Glutamatergic neuron (in vitro differentiated cells): ENCODE results near the gene TBX15. TPM values are rescaled to one million over a fixed set of nuclear protein-coding genes. Genes with fewer than 3 reads are reported as not detected.

Source experiments
- DNase-seq: peaks from one replicate; pipeline ENCODE4 v3.0.0; 2022
- H3K27ac Mint-ChIP-seq: one replicate; pipeline ENCODE4 v1.8.0; 2020; ENCODE audit warnings: mild to moderate bottlenecking, mixed read lengths, inconsistent platforms; ENCODE audit not compliant: unreplicated experiment
- H3K27me3 Mint-ChIP-seq: one replicate; pipeline ENCODE4 v1.8.0; 2020; ENCODE audit warnings: mild to moderate bottlenecking, moderate library complexity, mixed read lengths, inconsistent platforms; ENCODE audit not compliant: unreplicated experiment
- H3K36me3 Mint-ChIP-seq: one replicate; pipeline ENCODE4 v1.8.0; 2020; ENCODE audit warnings: mild to moderate bottlenecking, mixed read lengths, inconsistent platforms; ENCODE audit not compliant: unreplicated experiment
- H3K4me1 Mint-ChIP-seq: one replicate; pipeline ENCODE4 v1.8.0; 2020; ENCODE audit warnings: mild to moderate bottlenecking, low read depth, mixed read lengths, inconsistent platforms; ENCODE audit not compliant: unreplicated experiment
- H3K4me3 Mint-ChIP-seq: one replicate; pipeline ENCODE4 v1.8.0; 2020; ENCODE audit warnings: mild to moderate bottlenecking, mixed read lengths, inconsistent platforms; ENCODE audit not compliant: unreplicated experiment
- H3K9me3 Mint-ChIP-seq: one replicate; pipeline ENCODE4 v1.8.0; 2020; ENCODE audit warnings: mild to moderate bottlenecking, moderate library complexity, mixed read lengths, inconsistent platforms; ENCODE audit not compliant: unreplicated experiment
- CTCF ChIP-seq: fragments of 200-600 bp; sonication (generic); IDR thresholded peaks from one replicate; pipeline ENCODE4 v1.5.0; 2021; ENCODE audit not compliant: partially characterized antibody, unreplicated experiment
- total RNA-seq: library from RNA; stranded (reverse); fragmentation: NEBNext Ultra II Directional; extraction: Animal tissue kit (Norgen Biotek cat#: 25700); gene quantifications from one replicate; pipeline ENCODE4 v1.2.1, GENCODE V29; 2021; ENCODE audit not compliant: unreplicated experiment

The TBX15 gene
- total RNA-seq, 1 donor from 2014 or later = 0.69 TPM

- H3K4me1 Mint-ChIP-seq = peaks cover 4% of the 10 kb centered on the region
- H3K27me3 Mint-ChIP-seq = peaks cover 47% of the 10 kb centered on the region
- H3K36me3 Mint-ChIP-seq = no peaks in the 10 kb centered on the region
- H3K27ac Mint-ChIP-seq = no peak overlapping the region
- no peak for DNase-seq
- no peak for TF ChIP-seq CTCF
- H3K9me3 Mint-ChIP-seq = peaks cover 5% of the 10 kb centered on the region
- no peak overlapping the region for H3K4me3 Mint-ChIP-seq
Observed at GRCh38 chr1:118999348-119000071, 11.4 kb upstream of the TBX15 start.

GRCh38 chr1:118998171-118998570, 10.0 kb upstream of the TBX15 start:
- no peak for TF ChIP-seq CTCF
- Mint-ChIP-seq H3K9me3 (peaks cover 7% of the 10 kb centered on the region), H3K4me3 (no peak overlapping the region), H3K36me3 (no peaks in the 10 kb centered on the region), H3K27ac (peak overlapping the region; percentile 33), H3K27me3 (peaks cover 46% of the 10 kb centered on the region), H3K4me1 (peaks cover 4% of the 10 kb centered on the region)
- DNase-seq = no peak

GRCh38 chr1:118997225-118997624, 9.1 kb upstream of the TBX15 start:
- Mint-ChIP-seq H3K9me3 (peaks cover 9% of the 10 kb centered on the region), H3K27me3 (peaks cover 45% of the 10 kb centered on the region), H3K4me1 (peaks cover 5% of the 10 kb centered on the region), H3K27ac (no peak overlapping the region), H3K4me3 (no peak overlapping the region), H3K36me3 (peaks cover 3% of the 10 kb centered on the region)
- TF ChIP-seq CTCF = no peak
- no peak for DNase-seq

GRCh38 chr1:118995312-118996016, 7.3 kb upstream of the TBX15 start:
- no peak overlapping the region for H3K4me3 Mint-ChIP-seq
- peaks cover 6% of the 10 kb centered on the region for H3K4me1 Mint-ChIP-seq
- no peak for DNase-seq
- peaks cover 4% of the 10 kb centered on the region for H3K36me3 Mint-ChIP-seq
- H3K27me3 Mint-ChIP-seq = peaks cover 49% of the 10 kb centered on the region
- peaks cover 17% of the 10 kb centered on the region for H3K9me3 Mint-ChIP-seq
- no peak for TF ChIP-seq CTCF
- no peak overlapping the region for H3K27ac Mint-ChIP-seq

GRCh38 chr1:118993700-118994026, 5.5 kb upstream of the TBX15 start:
- no peak for DNase-seq
- peaks cover 4% of the 10 kb centered on the region for H3K36me3 Mint-ChIP-seq
- H3K4me3 Mint-ChIP-seq = peak overlapping the region; percentile 3
- H3K27me3 Mint-ChIP-seq = peaks cover 46% of the 10 kb centered on the region
- no peak for TF ChIP-seq CTCF
- peak overlapping the region; percentile 9 for H3K27ac Mint-ChIP-seq
- peaks cover 8% of the 10 kb centered on the region for H3K4me1 Mint-ChIP-seq
- H3K9me3 Mint-ChIP-seq = peaks cover 17% of the 10 kb centered on the region
